8988T (cell line): Measurements from ENCODE around the gene KRTAP4-16.
"Not testable (repeated sequence)": the region's sequence is repeated elsewhere in the genome, so short reads cannot be mapped to it uniquely, and the experiment has no call there.

Experiments
- DNase-seq: peaks from one replicate; pipeline ENCODE4 v3.0.0; 2011

The KRTAP4-16 gene

DNA sequence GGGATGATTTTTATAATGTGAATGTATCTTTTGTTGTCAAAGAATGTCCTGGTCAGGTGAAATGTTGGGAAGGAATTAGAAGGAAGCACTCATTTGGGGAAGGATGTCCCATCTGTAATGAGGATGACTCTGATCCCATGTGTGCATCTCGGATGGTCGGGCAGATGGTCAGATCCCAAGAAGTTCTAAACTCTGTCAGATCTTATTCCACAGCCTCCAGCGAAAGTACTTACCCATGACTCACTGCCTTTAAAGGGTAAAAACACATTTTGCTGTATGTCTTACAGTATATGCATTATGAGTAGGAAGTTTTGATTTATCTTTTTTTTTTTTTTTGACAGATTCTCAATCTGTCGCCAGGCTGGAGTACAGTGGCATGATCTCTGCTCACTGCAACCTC, 16.7 kb upstream of the KRTAP4-16 start:
- no peak for DNase-seq

DNA sequence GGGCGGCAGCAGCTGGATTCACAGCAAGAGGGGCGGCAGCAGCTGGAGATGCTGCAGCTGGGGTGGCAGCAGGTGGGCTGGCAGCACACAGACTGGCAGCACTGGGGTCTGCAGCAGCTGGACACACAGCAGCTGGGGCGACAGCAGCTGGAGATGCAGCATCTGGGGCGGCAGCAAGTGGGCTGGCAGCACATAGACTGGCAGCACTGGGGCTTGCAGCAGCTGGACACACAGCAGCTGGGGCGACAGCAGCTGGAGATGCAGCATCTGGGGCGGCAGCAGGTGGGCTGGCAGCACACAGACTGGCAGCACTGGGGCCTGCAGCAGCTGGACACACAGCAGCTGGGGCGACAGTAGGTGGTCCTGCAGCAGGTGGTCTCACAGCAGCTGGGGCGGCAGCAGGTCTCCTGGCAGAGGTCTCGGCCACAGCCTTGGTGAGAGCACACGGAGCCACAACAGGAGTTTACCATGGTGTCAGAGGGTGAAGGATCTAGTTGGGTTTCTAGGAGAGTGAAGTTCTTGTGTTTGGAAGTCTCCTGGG, 15.9 kb upstream of the KRTAP4-16 start, which contains the start of gene KRTAP4-11:
KRTAP4-11 (minus strand) TSS at position 528 of the 541 bp plus-strand sequence; CDS start at position 470, 58 bp downstream.
- DNase-seq: not testable (repeated sequence)

DNA sequence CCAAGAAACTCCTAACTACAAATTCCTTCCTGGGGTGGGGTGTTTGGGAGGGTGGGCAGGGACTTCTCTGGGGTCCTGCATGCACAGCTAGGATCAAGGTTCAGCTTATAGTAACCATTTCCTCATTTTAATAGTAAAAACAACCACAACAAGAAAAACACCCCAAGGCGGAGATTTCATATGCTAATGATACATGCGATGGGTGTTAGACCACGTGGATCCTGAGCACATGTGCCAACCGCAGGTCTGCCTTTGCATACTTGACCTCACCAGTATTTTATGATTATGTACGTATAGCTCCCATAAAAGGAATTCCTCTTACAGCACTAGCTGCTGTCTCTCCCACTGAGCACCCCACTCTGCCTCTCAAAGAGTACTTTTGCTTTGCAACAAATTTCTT, 14.3 kb upstream of the KRTAP4-16 start:
- DNase-seq: no peak

DNA sequence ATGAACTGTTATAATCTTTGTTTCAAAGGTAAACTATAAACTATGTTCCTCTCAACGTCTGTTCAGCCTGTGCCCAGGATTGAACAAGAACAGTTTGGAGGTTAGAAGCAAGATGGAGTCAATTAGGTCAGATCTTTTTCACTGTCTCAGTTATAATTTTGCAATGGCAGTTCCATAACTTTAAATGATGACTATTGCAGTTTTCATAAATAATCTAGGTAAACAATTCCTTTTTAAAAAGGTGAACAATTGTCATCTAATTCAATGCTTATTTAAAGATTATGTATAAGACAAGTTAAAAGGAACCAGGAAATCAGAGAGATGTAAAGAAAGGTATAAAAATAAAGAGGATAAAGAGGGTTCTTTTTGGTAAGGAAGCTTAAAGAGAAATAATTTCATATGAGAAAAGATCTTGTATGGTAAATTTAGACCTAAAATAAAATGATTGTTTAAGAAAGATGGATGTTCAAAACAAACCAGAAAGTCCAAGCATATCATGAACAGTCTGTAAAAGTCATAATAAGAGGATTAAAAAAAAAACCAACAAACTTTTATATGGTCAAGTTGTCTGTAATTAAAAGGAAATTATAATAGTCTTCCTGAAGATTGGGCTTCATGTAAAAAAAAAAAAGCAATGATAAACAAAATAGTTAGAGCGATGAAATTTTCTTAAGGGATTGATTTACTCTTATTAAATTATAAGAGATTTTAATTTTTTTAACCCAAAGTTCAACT, 9.3 kb upstream of the KRTAP4-16 start:
- no peak for DNase-seq

DNA sequence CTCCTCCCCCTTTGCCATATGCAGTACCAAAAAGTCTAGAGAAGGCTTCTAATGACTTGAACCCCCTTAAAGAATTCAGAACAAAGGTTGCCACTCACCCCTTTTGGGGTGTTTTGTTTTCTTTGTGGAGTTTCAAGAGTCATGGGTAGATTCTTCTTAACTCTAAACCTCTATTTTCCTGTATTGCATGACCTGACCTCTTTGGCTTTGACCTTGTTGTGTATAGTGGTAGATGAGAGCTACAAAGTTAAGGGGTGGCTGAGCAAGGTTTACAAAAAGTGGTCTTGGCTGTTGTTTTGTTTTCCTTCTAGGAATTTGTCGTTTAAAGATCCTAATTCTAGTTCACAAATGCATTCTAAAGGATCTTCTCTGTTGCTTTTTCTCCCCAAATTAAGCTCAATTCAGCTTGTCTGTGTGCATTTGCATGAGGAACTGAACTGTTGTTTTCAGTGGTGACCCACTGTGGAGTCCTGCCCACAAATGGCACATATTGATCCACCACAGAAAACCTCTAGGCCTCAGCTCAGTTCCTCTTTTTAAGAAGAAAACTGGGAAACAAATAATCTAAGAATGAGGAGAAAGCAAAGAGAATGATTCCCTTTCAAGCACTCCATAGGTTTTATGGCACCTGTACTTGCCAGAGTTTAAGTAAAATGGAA, 6.8 kb upstream of the KRTAP4-16 start:
- DNase-seq: not testable (repeated sequence)

DNA sequence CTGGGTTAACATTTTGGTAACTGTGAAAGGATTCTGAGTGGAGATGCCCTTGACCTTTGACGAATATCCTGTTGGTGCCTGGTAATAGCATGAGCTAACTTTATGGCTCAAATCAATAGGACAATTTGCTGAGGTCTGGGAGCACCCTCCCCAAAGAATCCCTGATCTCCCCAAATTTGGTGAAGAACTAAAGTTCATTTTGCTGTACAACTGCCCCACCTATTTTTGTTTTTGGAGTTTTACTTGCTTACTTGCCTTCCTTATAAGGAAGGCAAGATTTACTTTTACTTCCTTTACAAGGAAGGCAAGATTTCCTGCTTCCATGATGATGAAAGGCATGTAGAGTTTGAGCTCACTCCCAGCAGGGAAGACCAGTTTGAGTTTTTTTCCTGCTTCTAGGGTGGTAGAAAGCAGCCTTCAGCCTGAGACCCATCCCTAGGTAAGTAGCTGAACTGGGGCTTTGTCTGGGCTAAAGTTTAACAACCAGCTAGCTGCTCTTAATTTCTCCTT, 6.0 kb upstream of the KRTAP4-16 start:
- no peak for DNase-seq

DNA sequence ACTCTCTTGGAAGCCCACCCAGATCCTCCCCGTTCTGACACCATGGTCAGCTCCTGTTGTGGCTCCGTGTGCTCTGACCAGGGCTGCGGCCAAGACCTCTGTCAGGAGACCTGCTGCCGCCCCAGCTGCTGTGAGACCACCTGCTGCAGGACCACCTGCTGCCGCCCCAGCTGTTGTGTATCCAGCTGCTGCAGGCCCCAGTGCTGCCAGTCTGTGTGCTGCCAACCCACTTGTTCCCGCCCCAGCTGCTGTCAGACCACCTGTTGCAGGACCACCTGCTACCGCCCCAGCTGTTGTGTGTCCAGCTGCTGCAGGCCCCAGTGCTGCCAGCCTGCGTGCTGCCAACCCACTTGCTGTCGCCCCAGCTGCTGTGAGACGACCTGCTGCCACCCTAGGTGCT, 3.3 kb upstream of the KRTAP4-16 start, which contains the start of gene KRTAP4-9:
KRTAP4-9 (plus strand) TSS at position 43 of the 400 bp plus-strand sequence; CDS start at position 43, 0 bp downstream.
- not testable (repeated sequence) for DNase-seq

DNA sequence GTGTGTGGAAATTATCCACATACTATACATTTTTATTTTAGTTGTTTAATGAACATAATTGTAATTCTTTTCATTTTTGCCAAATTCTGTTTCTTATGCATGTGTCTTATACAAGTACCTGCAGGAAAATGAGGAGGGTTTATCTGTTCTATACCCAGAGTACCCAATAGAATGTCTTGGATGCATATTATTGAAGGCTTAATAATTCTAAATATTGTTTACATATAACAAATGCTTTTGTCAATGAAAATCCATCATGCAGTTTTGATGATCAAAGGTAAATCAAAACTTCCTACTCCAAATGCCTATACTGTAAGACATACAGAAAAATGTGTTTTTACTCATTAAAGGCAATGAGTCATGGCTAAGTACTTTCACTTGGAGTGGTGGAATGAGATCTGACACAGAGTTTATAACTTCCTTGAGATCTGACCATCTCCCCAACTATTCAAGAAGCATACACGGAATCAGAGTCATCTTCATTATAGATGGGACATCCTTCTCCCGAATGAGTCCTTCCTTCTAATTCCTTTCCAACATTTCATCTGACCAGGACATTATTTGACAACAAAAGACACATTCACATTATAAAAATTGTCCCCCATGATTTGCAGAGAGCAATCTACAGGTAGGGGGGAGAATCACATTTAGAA, 2.5 kb upstream of the KRTAP4-16 start:
- not testable (repeated sequence) for DNase-seq

DNA sequence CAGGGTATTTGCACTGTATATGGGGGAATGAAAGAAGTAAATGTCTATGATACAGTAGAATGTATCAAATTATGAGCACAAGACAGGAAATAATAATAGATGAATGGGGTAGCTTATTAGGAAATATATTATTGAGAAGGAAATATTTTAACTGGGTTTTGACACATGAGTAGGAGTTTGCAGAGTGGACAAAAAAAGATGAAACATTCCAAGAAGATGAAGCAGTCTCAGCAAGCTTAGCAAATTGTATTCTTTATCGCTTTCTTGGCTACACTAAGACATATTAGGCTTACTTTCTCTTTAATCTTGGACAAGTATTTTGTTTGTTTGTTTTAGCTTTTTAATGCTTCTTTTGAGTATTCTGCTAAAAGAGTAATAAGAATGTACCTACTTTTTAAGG, 1.9 kb upstream of the KRTAP4-16 start:
- DNase-seq: no peak

DNA sequence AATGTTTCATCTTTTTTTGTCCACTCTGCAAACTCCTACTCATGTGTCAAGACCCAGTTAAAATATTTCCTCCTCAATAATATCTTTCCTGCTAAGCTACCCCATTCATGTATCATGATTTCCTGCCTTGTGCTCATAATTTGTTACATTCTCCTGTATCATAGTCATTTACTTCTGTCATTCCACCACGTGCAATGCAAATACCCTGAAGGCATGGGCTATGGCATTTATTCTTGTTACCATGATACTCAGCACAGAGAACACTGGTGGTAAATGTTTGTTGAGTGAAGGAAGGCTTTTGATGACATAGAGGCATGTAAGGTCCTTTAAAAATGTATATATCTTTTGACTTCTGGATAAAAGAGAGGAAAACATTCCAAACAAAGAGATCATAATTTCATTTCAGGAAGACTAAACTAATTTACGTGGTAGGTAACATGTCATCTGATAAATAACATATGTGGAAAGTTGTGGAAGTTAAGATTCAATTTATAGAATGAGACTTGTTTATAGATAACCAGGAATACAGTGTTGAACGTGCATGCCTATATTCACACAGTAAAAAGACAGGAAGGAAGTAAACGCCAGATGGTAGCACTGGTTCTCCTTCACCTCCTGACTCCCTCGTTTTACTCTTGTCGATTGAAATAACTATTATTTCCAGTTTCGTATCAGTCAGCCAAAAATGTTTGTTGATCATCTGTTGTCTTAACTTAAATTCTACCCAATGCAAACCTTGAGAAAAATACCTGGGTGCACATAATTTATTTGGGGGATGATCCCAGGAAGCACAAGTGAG, 2.1 kb downstream of the KRTAP4-16 start:
- not testable (repeated sequence) for DNase-seq

DNA sequence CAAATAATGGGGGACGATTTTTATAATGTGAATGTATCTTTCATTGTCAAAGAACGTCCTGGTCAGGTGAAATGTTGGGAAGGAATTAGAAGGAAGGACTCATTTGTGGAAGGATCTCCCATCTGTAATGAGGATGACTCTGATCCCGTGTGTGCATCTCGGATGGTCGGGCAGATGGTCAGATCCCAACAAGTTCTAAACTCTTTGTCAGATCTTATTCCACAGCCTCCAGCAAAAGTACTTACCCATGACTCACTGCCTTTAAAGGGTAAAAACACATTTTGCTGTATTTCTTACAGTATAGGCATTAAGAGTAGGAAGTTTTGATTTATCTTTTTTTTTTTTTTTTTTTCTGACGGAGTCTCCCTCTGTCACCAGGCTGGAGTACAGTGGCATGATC, 3.5 kb downstream of the KRTAP4-16 start:
- no peak for DNase-seq

DNA sequence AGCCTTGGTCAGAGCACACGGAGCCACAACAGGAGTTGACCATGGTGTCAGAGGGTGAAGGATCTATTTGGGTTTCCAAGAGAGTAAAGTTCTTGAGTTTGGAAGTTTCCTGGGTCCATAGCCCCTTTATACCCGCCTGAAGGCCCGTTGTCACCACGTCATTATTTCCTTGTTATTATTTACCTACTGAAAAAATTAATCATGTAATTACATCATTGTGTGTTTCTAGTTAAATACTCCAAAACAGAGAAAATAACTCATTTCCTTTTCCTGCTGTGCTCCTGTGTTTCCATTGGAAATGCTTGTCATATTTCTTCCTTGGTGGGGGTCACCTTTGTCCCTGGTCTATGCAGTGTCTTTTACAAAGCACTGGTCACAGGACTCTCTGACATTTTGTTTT, 4.0 kb downstream of the KRTAP4-16 start, which contains the start of gene KRTAP4-8:
KRTAP4-8 (minus strand) TSS at position 101 of the 400 bp plus-strand sequence; CDS start at position 43, 58 bp downstream.
- DNase-seq: no peak

DNA sequence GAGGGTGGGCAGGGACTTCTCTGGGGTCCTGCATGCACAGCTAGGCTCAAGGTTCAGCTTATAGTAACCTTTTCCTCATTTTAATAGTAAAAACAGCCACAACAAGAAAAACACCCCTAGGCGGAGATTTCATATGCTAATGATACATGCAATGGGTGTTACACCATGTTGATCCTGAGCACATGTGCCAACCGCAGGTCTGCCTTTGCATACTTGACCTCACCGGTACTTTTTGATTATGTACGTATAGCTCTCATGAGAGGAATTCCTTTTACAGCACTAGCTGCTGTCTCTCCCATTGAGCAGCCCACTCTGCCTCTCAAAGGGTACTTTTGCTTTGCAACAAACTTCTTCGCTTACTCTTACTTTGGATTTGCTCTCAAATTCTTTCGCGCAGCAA, 6.0 kb downstream of the KRTAP4-16 start:
- DNase-seq: no peak

DNA sequence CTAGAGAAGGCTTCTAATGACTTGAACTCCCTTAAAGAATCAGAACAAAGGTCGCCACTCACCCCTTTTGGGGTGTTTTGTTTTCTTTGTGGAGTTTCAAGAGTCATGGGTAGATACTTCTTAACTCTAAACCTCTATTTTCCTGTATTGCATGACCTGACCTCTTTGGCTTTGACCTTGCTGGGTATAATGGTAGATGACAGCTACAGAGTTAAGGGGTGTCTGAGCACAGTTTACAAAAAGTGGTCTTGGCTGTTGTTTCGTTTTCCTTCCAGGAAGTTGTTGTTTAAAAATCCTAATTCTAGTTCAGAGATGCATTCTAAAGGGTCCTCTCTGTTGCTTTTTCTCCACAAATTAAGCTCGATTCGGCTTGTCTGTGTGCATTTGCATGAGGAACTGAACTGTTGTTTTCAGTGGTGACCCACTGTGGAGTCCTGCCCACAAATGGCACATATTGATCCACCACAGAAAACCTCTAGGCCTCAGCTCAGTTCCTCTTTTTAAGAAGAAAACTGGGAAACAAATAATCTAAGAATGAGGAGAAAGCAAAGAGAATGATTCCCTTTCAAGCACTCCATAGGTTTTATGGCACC, 13.2 kb downstream of the KRTAP4-16 start:
- DNase-seq: not testable (repeated sequence)

DNA sequence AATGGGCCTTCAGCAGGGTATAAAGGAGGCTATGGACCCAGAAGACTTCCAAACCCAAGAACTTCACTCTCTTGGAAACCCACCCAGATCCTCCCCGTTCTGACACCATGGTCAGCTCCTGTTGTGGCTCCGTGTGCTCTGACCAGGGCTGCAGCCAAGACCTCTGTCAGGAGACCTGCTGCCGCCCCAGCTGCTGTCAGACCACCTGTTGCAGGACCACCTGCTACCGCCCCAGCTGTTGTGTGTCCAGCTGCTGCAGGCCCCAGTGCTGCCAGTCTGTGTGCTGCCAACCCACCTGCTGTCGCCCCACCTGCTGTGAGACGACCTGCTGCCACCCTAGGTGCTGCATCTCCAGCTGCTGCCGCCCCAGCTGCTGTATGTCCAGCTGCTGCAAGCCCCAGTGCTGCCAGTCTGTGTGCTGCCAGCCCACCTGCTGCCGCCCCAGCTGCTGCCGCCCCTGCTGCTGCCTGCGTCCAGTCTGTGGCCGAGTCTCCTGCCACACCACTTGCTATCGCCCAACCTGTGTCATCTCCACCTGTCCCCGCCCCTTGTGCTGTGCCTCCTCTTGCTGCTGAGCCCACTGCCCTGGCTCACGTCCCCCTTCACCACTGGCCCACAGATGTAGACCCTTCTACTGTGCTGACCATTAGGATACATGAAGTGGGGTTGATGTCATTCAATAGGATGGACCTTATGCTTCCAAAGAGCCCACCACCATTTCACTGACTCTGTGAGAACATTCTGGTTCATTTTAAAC, 17.7 kb downstream of the KRTAP4-16 start, which contains the start of gene KRTAP4-7:
KRTAP4-7 (plus strand) TSS at position 51 of the 757 bp plus-strand sequence; CDS start at position 108, 57 bp downstream.
- DNase-seq: not testable (repeated sequence)

DNA sequence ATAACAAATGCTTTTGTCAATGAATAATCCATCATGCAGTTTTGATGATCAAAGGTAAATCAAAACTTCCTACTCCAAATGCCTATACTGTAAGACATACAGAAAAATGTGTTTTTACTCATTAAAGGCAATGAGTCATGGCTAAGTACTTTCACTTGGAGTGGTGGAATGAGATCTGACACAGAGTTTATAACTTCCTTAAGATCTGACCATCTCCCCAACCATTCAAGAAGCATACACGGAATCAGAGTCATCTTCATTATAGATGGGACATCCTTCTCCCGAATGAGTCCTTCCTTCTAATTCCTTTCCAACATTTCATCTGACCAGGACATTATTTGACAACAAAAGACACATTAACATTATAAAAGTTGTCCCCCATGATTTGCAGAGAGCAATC, 18.6 kb downstream of the KRTAP4-16 start:
- DNase-seq: not testable (repeated sequence)

DNA sequence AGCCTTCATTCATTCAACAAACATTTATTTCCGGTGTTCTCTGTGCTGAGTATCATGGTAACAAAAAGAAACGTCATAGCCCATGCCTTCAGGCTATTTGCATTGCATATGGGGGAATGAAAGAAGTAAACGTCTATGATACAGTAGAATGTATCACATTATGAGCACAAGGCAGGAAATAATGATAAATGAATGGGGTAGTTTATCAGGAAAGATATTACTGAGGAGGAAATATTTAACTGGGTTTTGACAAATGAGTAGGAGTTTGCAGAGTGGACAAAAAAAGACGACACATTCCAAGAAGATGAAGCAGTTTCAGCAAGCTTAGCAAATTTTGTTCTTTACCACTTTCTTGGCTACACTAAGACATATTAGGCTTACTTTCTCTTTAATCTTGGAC, 19.4 kb downstream of the KRTAP4-16 start:
- DNase-seq: no peak

DNA sequence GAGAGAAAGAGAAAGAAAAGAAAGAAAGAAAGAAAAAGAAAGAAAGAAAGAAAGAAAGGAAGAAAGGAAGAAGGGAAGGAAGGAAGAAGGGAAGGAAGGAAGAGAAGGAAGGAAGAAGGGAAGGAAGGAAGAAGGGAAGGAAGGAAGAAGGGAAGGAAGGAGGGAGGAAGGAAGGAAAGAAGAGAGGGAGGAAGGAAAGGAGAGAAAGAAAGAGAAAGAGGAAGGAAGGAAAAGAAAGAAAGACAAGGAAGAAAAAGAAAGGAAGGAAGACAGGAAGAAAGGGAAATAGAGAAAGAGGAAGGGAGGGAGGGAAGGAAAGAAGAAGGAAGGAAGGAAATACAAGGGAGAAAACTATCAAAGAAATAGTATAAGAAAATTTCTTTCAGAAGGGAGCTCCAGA, 25.2 kb downstream of the KRTAP4-16 start:
- no peak for DNase-seq

DNA sequence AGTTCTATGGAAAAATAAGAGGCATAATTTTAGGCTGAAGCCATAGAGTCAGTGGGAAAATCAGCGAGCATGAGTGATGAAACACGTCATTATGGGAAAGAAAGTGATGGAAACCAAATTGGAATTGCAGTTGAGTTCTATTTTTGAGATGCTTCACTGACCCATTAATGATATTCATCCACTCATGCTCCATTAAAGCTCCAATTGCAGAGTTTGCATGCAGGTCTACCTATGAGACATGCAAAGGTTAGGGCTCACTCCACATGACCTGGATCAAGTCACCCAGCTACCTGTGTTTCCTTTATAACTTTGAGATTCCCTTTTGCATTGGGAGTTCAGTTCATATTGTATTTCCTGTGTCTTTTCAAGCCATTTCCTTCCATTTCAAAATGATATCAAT, 28.3 kb downstream of the KRTAP4-16 start:
- DNase-seq: no peak

DNA sequence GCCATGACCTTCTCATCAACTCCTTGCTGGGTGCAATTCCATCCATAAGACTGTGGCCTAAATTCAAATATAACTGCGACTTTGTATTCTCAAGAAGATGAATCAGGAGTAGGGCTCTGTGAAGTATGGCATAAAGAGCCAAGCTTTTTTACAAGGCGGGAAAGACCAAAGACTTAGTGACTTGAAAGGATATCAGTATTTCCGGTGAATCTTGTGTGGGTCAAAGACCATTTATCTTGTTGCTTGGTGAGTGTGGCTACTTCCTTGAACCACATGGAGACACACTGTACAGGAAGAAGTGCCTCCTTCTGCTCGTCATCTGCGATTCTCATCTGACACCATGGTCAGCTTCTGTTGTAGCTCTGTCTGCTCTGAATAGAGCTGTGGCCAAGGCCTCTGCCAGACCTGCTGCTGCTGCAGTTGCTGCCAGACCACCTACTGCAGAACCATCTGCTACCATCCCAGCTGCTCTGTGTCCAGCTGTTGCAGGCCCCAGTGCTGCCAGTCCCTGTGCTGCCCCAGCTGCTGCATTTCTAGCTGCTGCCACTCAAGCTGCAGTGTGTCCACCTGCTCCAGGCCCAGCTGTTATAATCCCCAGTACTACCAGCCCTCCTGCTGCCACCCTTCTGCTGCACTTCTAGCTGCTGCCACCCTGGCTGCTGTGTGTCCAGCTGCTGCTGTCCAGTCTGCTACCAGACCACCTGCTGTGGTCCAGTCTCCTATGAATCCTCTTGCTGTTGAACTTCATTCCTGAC, 30.2 kb downstream of the KRTAP4-16 start:
- no peak for DNase-seq
